HEK293 (cell line): ENCODE data around the gene PDIA6.

ENCODE experiments used
- CTCF ChIA-PET: fragments of 350-600 bp; formaldehyde crosslinking; extraction: SDS; loops from one replicate; lab custom pipeline; 2021; ENCODE audit warnings: antibody characterized with exemption; lab: Yijun Ruan, JAX
- POLR2A ChIA-PET: fragments of 300-600 bp; formaldehyde crosslinking; extraction: SDS; loops from one replicate; lab custom pipeline; 2020; ENCODE audit warnings: antibody characterized with exemption, inconsistent platforms; lab: Yijun Ruan, JAX
- H3K27ac ChIP-seq: fragments of 200-500 bp; sonication (Bioruptor generic); 2 replicates; pipeline ENCODE4 v1.5.1; 2014; ENCODE audit warnings: low read depth, low read length, control low read depth, inconsistent platforms; ENCODE audit errors: extremely low read depth
- H3K36me3 ChIP-seq, 2 experiments: fragments of 200-500 bp in 1 of 2; sonication (Bioruptor generic) in 1 of 2; 1 replicate in 1 of 2; 2 replicates in 1 of 2; pipeline ENCODE4 v1.5.1; 2014 to 2017; ENCODE audit warnings: inconsistent platforms in 2 of 2, low read length in 2 of 2; ENCODE audit not compliant: control insufficient read depth in 2 of 2, insufficient read depth in 1 of 2
- H3K4me1 ChIP-seq: fragments of 200-500 bp; sonication (Bioruptor generic); 2 replicates; pipeline ENCODE4 v1.5.1; 2014; ENCODE audit warnings: mild to moderate bottlenecking, low read length, inconsistent platforms; ENCODE audit not compliant: control insufficient read depth, insufficient read depth
- H3K4me3 ChIP-seq: 2 replicates; pipeline ENCODE4 v1.5.1; 2011; ENCODE audit warnings: low read depth, mild to moderate bottlenecking, control low read depth, low read length, moderate library complexity
- H3K9me3 ChIP-seq: fragments of 200-500 bp; sonication (Bioruptor generic); 2 replicates; pipeline ENCODE4 v1.5.1; 2014; ENCODE audit warnings: low read depth, low read length, inconsistent platforms; ENCODE audit not compliant: control insufficient read depth, insufficient read depth
- ATF2 ChIP-seq: fragments of 450-650 bp; formaldehyde crosslinking; IDR thresholded peaks from 2 replicates; pipeline ENCODE4 v1.5.1; 2016; ENCODE audit warnings: missing biosample characterization, missing genetic modification characterization, low read depth
- ELK4 ChIP-seq: IDR thresholded peaks from 2 replicates; pipeline ENCODE4 v1.6.1; 2011; ENCODE audit warnings: mild to moderate bottlenecking, low read depth, low read length, borderline replicate concordance
- KLF10 ChIP-seq: fragments of 450-650 bp; IDR thresholded peaks from 2 replicates; pipeline ENCODE4 v1.5.1; 2018; ENCODE audit warnings: missing biosample characterization, mild to moderate bottlenecking, missing genetic modification characterization
- KLF9 ChIP-seq: fragments of 450-650 bp; formaldehyde crosslinking; IDR thresholded peaks from 2 replicates; pipeline ENCODE4 v1.5.1; 2016; ENCODE audit warnings: missing biosample characterization, missing genetic modification characterization, low read depth
- PRDM10 ChIP-seq: fragments of 450-650 bp; formaldehyde crosslinking; IDR thresholded peaks from 2 replicates; pipeline ENCODE4 v1.5.1; 2016; ENCODE audit warnings: missing biosample characterization, missing genetic modification characterization
- TCF7L2 ChIP-seq: IDR thresholded peaks from 2 replicates; pipeline ENCODE4 v1.6.1; 2011; ENCODE audit warnings: low read depth, mild to moderate bottlenecking, inconsistent platforms, low read length, moderate library complexity, borderline replicate concordance
- ZBTB1 ChIP-seq: fragments of 450-650 bp; formaldehyde crosslinking; IDR thresholded peaks from 2 replicates; pipeline ENCODE4 v1.5.1; 2016; ENCODE audit warnings: missing biosample characterization, missing genetic modification characterization
- ZFP41 ChIP-seq: fragments of 450-650 bp; formaldehyde crosslinking; IDR thresholded peaks from 2 replicates; pipeline ENCODE4 v1.5.1; 2016; ENCODE audit warnings: missing biosample characterization, missing genetic modification characterization, borderline replicate concordance
- ZNF184 ChIP-seq: fragments of 450-650 bp; IDR thresholded peaks from 2 replicates; pipeline ENCODE4 v1.5.1; 2018; ENCODE audit warnings: missing biosample characterization, mild to moderate bottlenecking, missing genetic modification characterization
- ZNF23 ChIP-seq: fragments of 450-650 bp; formaldehyde crosslinking; IDR thresholded peaks from 2 replicates; pipeline ENCODE4 v1.5.1; 2016; ENCODE audit warnings: missing biosample characterization, missing genetic modification characterization, borderline replicate concordance
- ZNF449 ChIP-seq: fragments of 450-650 bp; formaldehyde crosslinking; IDR thresholded peaks from 2 replicates; pipeline ENCODE4 v1.5.1; 2017; ENCODE audit warnings: missing biosample characterization, mild to moderate bottlenecking, missing genetic modification characterization, moderate library complexity
- ZNF510 ChIP-seq: fragments of 450-650 bp; formaldehyde crosslinking; IDR thresholded peaks from 2 replicates; pipeline ENCODE4 v1.5.1; 2018; ENCODE audit warnings: mild to moderate bottlenecking, missing genetic modification characterization, missing biosample characterization; ENCODE audit not compliant: insufficient replicate concordance
- ZNF514 ChIP-seq: fragments of 450-650 bp; formaldehyde crosslinking; IDR thresholded peaks from 2 replicates; pipeline ENCODE4 v1.5.1; 2016; ENCODE audit warnings: missing biosample characterization, missing genetic modification characterization
- ZNF529 ChIP-seq: fragments of 450-650 bp; formaldehyde crosslinking; IDR thresholded peaks from 2 replicates; pipeline ENCODE4 v1.5.1; 2017; ENCODE audit warnings: missing genetic modification characterization, missing biosample characterization; ENCODE audit not compliant: insufficient replicate concordance
- ZNF555 ChIP-seq: fragments of 450-650 bp; formaldehyde crosslinking; conservative IDR thresholded peaks from 2 replicates; pipeline ENCODE4 v1.5.1; 2017; ENCODE audit warnings: missing biosample characterization, mild to moderate bottlenecking, missing genetic modification characterization, inconsistent platforms
- ZNF580 ChIP-seq: fragments of 450-650 bp; formaldehyde crosslinking; IDR thresholded peaks from 2 replicates; pipeline ENCODE4 v1.5.1; 2016; ENCODE audit warnings: missing biosample characterization, missing genetic modification characterization
- ZNF664 ChIP-seq: fragments of 450-650 bp; formaldehyde crosslinking; IDR thresholded peaks from 2 replicates; pipeline ENCODE4 v1.5.1; 2016; ENCODE audit warnings: missing biosample characterization, missing genetic modification characterization
- ZSCAN18 ChIP-seq: fragments of 450-650 bp; formaldehyde crosslinking; IDR thresholded peaks from 2 replicates; pipeline ENCODE4 v1.5.1; 2016; ENCODE audit warnings: missing biosample characterization, missing genetic modification characterization

Gene PDIA6

GRCh38 chr2:10772868-10773215 is 39.7 kb downstream of the PDIA6 start:
- no peaks in the 10 kb centered on the region for H3K9me3 ChIP-seq
- peaks cover 0 to 7% of the 10 kb centered on the region in 2 experiments; a peak in 1 of 3 replicates for H3K36me3 ChIP-seq
- H3K4me3 ChIP-seq = no peak overlapping the region
- no peaks in the 10 kb centered on the region for H3K4me1 ChIP-seq
- ChIA-PET POLR2A (no interaction called here), CTCF (no interaction called here)
- TF ChIP-seq ELK4 (no peak), ZNF555 (tag by site-specific recombination) (no peak), KLF10 (no peak), ZNF449 (tag by site-specific recombination) (no peak), ZNF184 (tag by site-specific recombination) (no peak), ZNF514 (no peak), PRDM10 (tag by site-specific recombination) (no peak), ZFP41 (tag by site-specific recombination) (no peak), ZNF664 (tag by site-specific recombination) (no peak), TCF7L2 (no peak), ZNF580 (tag by site-specific recombination) (no peak), ZBTB1 (tag by site-specific recombination) (no peak), ATF2 (tag by site-specific recombination) (no peak), KLF9 (tag by site-specific recombination) (no peak), ZNF529 (no peak), ZSCAN18 (no peak), ZNF510 (no peak), ZNF23 (tag by site-specific recombination) (no peak)
- H3K27ac ChIP-seq = no peak overlapping the region
